Measurements from ENCODE around the gene NTRK2.

GRCh38 chr9:84947412-84947972 is 278.0 kb downstream of the NTRK2 start:
- no peak for TF ChIP-seq CTCF (IDR thresholded peaks at IDR 0.05)
- TF ChIP-seq EP300 (IDR thresholded peaks at IDR 0.05) = no peak
- TF ChIP-seq POLR2A (IDR thresholded peaks at IDR 0.05) = no peak

Data from upper lobe of left lung (tissue), 4 donors.